Activated CD4-positive, CD25-positive, alpha-beta regulatory T cell (primary cell): Measurements from ENCODE around the gene HES7.
"Not testable (repeated sequence)": the region's sequence is repeated elsewhere in the genome, so short reads cannot be mapped to it uniquely, and the experiment has no call there.

Source experiments
- DNase-seq, 4 experiments: peaks; one replicate each; lab custom pipeline; 2025; lab: John Stamatoyannopoulos, UW

Gene HES7

GRCh38 chr17:8123695-8124349, at the start of gene HES7:
HES7 (minus strand) TSS chr17:8124106; CDS start chr17:8124084, 22 bp downstream.
- DNase-seq, result no peak

- peak; percentile 34 to 53 (median 48) for DNase-seq
These were observed 49.4 kb upstream of the HES7 start for GRCh38 chr17:8173056-8173870.

GRCh38 chr17:8170186-8170585, 46.3 kb upstream of the HES7 start:
- not testable (repeated sequence) for DNase-seq

- no peak for DNase-seq
These were observed 43.6 kb upstream of the HES7 start for GRCh38 chr17:8167526-8167925.

GRCh38 chr17:8166731-8167130, 42.8 kb upstream of the HES7 start:
- no peak for DNase-seq

- no peak for DNase-seq
These were observed 40.9 kb upstream of the HES7 start for GRCh38 chr17:8164815-8165131.

- DNase-seq, result peak in 3 of 4 experiments; percentile 23 to 40 (median 25)
These were observed 40.3 kb upstream of the HES7 start for GRCh38 chr17:8163978-8164814.

- DNase-seq, result no peak
These were observed 39.4 kb upstream of the HES7 start for GRCh38 chr17:8162997-8163977.

- DNase-seq, result peak; percentile 61 to 83 (median 70)
These were observed 38.5 kb upstream of the HES7 start, which contains the start of gene VAMP2 for GRCh38 chr17:8162233-8162996. VAMP2 (minus strand) TSS chr17:8162948; CDS start chr17:8162879, 69 bp downstream.

- DNase-seq, result no peak
These were observed 37.7 kb upstream of the HES7 start for GRCh38 chr17:8161289-8162232.

GRCh38 chr17:8160741-8161221, 36.9 kb upstream of the HES7 start:
- no peak for DNase-seq

GRCh38 chr17:8160224-8160577, 36.3 kb upstream of the HES7 start:
- no peak for DNase-seq

GRCh38 chr17:8159459-8160223, 35.7 kb upstream of the HES7 start:
- no peak for DNase-seq

GRCh38 chr17:8159032-8159400, 35.1 kb upstream of the HES7 start:
- DNase-seq, result no peak

GRCh38 chr17:8158267-8159031, 34.5 kb upstream of the HES7 start:
- peak; percentile 71 to 90 (median 80) for DNase-seq

GRCh38 chr17:8156246-8156992, 32.5 kb upstream of the HES7 start:
- peak; percentile 99 to 100 (median 100) for DNase-seq

GRCh38 chr17:8155996-8156245, 32.0 kb upstream of the HES7 start:
- no peak for DNase-seq
